Kidney tubule cell (primary cell): ENCODE measurements around the gene ASF1B.
A peak's percentile ranks its signal among the peaks of the same experiment; 100 is the strongest.

Source experiments
- DNase-seq: peaks from one replicate; pipeline ENCODE4 v3.0.0-alpha.2; 2018; ENCODE audit warnings: low spot score

ASF1B gene

DNA sequence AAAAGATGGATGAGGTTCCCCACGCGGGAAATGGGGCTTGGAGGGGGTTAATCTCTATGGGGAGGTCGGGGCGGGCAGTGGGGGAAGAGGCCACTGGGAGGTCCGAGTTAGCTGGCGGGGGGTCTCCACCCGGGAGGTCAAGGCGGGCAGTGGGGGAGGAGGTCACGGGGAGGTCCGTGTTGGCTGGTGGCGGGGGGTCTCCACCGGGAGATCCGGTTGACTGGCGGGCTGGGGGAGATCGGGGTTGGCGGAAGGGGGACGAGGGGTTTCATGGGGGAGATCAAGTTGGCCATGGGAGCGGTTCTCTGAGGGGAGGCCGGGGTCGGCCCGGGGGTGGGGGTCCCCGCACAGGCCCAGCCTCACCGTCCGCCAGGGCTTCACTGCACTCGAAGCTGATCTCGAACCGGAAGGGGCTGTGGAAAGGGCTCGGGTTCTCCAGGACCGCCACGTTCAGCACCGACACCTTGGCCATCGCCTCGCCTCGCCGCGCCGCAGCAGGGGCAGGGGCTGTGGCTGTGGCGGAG is 342 bp downstream of the ASF1B start:
- no peak for DNase-seq

DNA sequence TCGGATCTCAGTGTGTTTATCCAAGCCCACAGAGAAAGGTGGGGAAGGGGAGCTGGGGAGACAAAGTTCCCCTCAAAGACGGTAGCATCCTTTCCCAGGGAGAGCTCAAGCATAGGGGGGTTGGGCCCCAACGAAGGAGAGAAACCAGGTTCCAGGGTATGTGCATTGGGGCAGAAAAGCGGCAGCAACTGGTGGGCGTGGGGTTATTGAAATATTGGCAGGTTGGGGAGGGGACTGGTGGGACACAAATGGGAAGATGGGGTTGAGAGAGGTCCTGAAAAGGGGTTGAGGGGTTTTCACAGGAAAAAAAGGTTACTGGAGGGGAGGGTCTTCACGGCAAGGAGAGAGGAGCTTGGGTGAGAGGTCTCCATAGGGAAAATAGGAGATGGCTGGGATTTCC is 1.0 kb downstream of the ASF1B start:
- no peak for DNase-seq

DNA sequence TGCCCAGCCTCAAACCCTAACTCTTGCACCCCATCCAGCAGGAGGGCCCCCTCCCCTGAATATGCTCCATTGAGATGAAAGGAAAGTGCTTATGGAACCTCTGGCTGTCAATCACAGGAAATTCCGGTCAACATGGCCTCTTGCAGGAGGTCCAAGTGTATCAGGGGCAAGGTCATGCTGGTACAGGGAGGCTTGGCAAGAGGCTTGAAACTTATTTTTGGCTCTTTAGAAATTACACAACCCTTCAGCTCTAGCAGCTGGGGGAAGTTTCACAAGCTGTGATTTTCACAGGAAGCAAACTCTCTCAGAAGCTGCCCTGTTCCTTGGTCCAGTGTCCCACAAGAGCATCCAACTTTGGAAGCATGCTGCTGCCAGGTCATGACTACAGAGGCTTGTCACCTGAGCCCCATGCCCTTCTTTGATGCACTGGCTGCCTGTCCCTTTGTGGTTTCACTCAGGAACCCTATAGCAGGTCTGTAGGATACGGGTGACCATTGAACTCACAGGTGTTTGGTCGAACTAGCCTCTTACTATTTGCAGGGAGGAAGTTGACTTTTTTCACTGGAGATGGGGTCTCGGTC is 8.4 kb downstream of the ASF1B start:
- no peak for DNase-seq

DNA sequence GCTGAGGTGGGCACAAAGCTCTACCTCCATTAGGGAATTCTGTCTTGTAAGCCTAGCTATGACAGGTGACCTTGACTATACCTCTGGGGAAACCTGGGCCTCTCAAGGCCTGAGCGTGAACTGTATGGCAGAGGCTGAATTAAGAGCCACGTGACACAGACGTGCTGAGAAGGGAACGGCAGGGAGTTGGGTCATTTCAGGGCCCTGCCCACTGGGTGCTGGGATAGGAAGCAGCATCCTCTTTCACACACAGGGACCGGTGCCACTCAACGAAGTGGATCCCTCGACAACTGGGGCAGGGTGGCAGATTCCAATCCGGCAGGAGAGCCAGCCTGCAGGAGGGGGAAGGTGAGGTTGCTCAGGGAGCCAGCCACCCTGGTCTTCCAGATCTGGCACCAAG is 9.2 kb downstream of the ASF1B start:
- DNase-seq = no peak

DNA sequence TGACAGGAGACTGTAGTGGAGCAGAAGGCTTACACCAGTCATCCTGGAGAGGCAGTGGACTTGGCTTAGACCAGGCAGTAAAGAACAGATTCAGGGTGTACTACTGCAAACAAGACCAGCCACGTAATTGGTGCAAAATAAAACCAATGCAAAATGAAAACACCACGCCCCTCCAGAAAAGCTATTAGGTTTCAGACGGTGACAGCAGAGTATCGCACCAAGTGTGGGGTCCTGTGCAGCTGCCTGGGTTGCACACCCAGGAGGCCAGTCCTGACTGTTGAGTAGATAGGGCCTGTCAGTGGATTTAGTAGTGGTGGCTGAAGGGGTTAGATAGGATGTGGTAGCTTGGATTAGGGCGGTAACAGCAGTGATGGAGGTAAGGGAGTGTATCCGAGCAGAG is 13.5 kb downstream of the ASF1B start:
- no peak for DNase-seq

DNA sequence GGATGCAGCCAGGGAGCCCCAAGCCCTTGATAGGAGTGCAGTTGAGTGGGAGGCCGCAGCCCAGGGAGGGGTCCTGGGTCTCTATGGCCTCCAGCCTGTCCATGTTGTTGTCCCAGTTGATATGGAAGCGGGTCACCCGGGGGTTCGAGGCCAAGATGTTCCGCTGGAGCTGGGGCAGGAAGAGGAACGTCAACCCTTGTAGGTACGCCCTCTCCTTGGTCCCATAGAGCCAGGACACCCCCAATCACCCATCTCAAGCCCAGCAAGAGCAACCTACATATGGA is 15.9 kb downstream of the ASF1B start:
- no peak for DNase-seq

DNA sequence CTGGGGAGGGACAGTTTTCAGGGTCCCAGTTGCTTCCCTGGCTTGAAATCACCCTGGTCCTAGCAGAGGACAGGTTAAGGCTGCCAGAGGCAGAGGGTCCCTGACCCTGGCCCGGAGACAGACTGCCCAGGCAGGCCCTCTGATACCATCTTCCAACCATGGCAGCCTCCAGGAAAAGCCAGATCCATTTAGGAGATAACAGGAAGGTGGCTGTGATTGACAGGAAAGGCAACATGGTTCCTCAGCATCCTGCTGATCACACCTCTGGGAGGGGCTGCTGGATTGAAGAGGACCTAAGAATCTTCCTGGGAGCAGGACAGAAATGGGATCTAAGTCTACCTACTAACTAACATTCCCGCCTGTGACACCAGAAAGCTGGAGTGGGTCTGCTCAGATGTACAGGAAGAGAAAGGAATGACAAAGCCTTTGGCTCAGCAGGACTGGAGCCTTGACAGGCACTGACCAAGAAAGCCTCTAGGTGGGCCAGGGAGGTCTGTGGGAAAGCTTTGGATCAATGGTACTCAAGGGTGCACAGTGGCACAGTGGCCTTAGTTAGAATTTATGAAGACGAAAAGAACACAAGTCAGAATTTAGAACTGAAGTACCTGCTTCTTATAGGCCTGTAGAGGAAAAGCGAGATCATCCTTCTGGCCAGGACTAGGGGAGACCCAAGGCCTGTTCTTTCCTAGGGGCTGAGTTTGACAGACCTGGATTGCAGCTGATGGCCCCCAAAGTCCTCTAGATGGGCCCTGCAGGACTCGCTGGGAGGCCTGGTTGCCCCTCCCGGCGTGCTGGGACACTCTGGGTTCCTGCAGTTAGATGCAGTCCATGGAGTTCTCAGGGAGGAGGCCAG is 16.5 kb downstream of the ASF1B start:
- DNase-seq = no peak

DNA sequence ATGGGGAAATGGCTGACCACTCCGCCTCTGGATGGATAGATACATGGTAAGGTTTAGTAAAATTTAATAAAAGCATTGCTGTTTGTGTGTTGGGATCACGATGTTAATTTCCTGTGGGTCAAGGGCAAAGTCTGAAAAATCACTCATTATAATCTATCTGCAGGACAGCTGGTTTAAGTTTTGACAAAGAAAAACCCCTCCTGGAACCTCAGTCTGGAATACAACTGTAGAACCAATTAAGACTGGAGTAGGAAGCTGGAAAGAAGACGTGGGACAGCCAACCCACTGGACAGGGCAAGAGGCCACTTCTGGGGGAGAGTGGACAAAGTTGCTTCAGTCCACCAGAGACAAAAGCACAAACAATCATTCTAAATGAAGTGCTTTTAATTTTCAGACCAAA is 17.2 kb downstream of the ASF1B start:
- DNase-seq = no peak

DNA sequence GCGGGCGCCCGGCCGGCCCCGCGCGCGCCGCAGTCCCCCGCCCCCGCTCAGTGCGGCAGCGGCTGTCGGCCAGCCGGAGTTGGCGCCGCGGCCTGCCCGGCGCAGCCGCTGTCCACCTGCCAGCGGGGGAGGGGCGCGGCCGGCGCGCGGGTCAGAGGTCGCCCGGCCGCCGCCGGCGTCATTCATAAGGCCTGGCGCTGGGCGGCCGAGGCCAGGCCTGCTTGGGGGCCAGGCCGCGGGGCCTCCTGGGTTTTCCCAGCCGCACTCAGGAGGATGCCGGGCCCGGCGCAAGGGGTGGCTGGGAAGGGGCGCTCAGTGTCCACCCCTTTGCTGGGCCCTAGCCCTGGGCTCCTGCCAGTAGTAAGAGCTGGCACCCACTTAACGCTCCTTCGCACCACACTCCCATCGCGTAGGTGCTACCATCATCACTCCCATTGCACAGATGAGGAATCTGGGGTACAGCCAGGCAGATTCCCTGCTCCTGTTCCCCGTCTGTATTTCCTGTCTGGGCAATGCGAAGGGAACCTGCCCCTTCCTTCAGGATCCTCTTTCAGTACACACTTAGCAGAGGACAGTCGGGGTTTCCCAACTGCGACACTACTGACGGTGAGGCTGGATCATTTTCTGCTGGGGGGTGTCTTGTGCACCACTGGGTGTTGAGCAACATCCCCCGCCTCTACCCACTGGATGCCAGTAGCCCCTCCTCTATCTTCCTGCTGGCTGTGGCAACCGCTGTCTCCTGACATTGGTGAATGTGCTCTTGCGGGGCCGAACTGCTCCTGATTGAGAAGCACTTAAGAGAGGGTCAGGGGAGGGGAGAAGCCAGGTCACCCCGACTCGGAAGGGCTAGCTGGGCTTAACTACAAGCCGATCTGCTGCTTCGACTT is 18.0 kb downstream of the ASF1B start:
- peak; percentile 72 for DNase-seq

DNA sequence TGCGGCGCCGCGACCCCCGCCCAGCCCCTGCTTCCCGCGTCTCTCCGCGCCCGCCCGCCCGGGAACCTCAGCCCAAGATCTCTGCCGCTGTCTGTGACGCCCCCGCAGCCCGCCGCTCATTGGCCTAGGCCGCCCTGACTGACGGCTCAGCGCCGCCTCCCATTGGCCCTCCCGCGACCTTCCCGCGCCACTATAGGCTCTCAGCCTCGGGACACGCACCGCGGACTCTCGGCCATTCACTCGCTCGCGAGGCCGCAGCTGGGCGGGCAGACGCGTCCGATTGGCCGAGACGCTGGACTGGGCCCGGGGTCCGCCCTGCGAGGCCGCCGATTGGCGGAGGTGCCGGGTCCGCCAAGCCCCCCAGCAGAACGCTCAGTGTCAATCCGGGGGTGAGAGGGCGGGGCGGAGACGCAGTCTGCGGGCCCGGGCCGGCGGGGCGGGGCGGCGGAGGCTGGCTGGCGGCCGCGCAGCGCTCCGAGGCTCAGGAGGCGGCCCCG is 18.7 kb downstream of the ASF1B start, which contains the start of gene PRKACA:
TSS of gene PRKACA (minus strand) at position 95 of the 497 bp plus-strand sequence. CDS start 215 bp downstream, outside the sequence.
- DNase-seq = peak; percentile 99

DNA sequence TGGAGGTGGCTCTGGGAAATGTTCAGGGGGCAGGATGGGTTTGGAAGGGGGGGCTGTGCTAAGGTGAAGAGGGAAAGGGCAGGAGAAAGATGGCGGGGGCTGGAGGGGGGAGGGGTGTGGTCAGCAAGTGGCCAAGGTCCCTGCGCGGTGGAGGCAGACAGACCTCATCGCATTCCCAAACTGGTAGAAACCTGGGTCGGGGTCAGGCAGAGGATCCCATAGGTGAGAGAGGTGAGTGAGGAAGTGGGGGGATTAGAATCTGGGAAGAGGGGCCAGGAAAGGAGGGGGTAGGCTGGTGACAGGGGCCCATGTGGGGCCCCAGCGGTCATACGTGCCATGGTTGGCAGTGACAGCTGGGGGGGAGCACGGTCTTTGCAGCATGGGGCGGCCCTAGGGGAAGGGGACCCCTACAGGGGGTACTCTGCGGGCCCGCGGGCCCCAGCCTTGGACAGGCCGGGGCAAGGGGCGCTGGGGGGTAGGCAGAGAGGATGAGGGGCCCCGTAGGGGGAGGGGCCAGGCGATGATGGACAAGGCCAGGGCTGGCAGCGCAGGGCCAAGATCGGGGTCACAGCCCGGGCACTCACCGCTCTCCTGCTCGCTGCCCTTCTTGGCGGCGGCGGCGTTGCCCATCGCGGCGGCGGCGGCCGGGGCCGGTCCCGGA is 19.3 kb downstream of the ASF1B start:
- DNase-seq = no peak

DNA sequence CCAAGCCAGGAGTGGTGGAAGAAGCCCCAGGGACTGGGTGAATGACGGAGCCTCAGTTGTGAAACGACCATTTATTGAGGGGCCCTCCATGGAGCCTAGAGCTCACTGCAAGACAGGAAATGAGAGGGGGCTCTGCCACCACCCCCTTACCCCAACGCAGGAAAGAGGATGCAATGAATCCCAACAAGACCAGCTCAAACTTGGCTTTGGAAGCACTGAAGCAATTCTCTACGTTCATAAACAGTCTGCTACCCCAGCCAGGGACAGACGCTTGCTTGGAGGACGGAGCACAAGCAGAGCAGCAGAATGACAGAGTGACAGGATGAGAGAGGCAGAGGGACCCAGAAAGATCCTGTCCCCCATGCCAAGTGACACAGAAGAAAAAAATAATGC is 19.9 kb downstream of the ASF1B start:
- no peak for DNase-seq

DNA sequence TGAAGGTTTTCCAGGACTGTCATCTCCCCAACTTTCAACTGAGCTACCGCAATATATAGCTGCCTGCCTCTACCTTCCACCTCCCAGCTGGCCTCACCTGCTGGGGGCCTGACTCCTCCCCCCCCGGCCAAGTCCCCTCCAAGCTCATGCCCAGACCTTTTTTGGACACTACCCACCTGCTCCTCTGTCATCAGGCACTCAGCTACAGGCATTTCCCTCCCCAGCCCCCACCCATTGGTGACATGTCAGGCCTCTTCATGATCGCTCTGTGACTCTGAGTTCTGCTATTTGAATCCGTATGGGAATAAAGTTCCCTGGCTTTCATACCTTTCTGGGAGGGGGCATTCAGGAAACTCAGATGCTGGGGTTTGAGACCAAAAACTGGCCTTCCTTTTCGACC is 20.6 kb downstream of the ASF1B start:
- no peak for DNase-seq

DNA sequence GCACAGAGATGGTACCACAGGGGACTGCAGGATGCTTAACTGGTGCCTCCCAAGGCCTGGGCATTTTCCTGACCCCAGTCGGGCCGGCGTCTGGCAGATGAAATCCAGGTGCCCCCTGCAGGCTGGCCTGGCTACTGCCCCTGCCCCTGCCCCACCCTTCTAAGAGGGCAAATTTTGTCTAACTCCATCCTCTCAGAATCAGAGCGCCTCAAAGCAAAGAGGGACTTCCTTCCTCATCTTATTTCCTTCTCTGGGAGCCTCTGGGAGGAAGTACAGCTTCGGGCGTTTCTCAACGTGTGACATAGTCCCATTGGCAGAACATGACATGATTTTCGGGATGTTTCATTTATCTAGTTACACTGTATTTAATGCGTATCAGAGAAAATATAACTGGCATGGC is 21.5 kb downstream of the ASF1B start:
- peak; percentile 38 for DNase-seq

DNA sequence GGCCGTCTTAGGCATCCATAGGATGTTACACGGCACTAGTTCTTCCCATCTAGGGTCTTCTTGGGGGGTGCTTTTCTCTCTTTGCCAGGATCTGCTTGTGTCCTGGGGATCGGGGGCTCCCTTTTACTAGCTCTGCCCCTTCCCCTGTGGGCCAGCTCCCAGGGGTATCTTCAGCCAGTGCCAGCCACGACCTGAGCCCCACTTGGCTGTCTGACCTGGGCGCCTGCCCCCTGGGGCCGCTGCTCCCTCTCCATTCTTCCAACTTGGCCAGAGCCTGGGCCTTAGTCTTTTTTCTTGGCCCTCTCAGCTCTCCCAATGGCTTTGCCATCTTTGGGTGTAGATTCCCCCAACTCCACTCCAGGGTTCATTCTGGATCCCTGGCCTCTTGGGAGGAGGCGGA is 21.9 kb downstream of the ASF1B start:
- DNase-seq = no peak

DNA sequence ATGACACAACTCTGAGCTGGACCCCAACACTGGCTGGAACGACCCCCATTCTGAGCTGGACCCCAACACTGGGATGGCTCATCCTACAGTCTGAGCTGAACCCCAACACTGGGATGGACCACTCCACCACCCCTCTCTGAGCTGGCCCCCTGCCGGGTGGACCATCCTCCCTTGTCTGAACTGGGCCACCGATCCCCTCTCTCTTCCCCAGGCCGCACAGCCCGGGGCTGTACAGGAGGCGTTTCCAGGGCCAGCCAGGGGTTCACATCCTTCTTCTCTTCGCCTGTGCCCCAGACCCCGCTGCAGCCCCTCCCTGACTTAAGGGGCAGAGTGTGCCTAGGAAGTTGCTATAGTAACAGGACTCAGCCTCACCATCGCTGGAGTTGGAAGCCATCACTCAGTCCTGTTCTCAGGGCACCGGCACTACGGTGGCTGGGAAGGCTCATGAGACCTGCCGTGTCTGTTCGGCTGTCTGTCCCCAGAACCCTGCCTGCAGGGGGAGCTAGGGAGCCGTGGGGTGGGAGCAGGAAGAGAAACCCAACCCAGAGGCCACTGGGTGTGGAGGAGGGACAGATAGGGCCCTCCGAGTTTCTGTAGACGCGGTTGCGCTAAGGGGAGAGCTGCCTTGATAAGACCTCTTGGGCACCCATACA is 22.5 kb downstream of the ASF1B start:
- no peak for DNase-seq

DNA sequence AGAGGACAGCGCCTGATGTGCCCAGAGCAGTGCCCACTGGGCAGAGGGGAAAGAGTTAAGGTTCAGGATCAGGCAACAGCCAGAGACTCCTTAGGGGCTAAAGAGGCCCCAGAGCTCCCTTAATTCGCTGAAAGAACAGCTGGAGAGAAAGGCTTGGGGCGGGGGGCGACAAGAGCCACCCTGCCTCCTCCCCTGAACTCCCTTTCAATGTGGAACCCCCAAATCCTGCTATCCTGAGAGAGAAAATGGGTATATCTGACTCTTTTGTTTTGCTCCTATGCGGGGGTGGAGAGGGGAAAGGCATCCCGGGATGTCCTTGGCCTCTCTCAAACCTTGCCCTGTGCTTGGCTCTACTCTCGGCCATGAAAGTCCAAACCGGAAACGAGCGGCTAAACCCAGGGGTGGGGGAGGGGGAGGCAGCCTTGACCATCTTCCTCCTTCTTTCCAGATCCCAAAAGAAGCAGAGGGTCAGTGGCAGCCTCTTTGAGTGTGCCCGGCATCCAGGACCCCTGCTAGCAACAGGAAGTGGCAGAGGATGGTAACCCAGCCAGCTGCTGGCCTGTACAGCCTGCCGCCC is 23.5 kb downstream of the ASF1B start:
- DNase-seq = no peak

DNA sequence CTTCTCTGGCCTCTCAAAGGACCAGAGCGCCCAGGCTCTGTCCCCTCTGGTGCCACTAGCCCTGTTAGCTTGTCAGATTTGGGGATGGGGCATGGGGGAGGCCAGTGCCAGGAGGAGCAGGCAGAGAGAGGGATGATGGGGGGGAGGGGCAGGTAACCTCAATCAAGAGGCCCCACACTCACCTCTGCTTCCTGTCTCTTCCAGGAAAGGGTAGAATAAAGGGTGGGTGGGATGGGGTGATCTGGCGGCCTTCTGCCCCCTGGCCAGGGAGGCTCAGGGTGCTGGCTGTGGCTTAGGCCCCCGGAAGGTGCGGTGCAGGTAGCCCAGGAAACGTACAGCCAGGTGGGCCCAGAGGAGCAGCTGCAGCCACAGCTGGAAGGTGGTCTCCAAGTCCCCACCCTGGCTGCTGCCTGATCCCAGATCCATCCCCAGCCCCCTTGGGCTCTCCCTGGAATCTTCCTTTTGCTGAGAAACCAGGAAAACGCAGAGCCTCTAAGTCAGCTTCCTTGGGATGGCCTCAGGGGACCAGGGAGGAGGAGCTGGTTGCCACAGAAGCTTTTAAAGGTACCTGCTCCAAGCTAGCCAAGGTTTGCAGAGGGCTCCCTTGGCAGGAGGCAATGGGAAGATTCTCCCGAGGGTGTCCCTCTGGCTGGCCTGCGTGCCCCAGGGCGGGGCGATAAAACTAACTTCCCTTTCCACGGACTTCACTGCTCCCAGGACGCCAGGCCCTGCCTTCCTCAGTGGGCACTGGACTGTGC is 24.2 kb downstream of the ASF1B start:
- DNase-seq = no peak

DNA sequence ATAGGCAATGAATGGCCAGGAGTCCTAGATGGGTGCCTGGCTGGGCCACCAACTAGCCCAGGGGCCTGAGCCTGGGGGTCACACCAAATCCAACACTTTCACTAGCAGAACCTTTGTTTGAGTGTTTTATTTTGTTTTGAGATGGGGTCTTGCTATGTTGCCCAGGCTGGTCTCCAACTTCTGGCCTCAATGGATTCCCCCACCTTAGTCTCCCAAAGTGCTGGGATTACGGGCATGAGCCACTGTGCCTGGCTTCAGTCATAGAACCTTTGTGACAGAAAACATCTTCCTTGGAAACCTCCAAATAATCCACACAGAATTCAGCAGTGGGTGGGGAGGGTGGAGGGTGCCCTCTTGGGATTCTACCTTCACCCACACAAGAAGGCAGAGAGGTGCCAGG is 24.9 kb downstream of the ASF1B start:
- DNase-seq = no peak

DNA sequence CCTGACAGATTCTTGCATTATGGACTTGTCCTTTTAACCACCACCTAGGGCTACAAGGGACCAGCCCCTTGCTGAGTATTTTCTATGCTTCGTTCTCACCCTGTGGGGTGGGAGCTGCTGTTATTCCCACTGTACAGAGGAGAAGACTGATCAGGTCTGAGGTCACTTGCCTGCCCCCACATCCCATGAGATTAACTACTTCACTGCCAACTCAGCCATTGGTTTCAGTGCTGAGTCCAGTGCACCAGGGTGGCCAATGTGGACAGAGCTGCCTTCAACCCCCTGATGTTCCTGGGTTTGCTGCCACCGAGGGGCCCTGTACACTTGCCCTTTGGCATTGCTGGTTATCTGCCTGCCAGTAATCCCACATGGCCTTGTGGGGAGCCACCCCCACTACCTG is 25.7 kb downstream of the ASF1B start:
- no peak for DNase-seq
